Measurements from ENCODE around the gene SH2B3.

- TF ChIP-seq CTCF (IDR thresholded peaks at IDR 0.05) (no peak), POLR2A (IDR thresholded peaks at IDR 0.05) (no peak)
These were observed 3.7 kb downstream of the SH2B3 start for GRCh38 chr12:111409403-111409779.

Data from esophagus squamous epithelium (tissue), 4 donors.